NCI-H2081 (cell line): ENCODE results near the gene RBPMS2.

Source experiments
- DNase-seq, 2 experiments: peaks; one replicate each; lab custom pipeline; 2025; lab: John Stamatoyannopoulos, UW

Gene RBPMS2

GRCh38 chr15:64691896-64692565 lies 83.4 kb downstream of the RBPMS2 start:
- no peak for DNase-seq

- no peak for DNase-seq
Observed at GRCh38 chr15:64690578-64691296, 84.7 kb downstream of the RBPMS2 start.

GRCh38 chr15:64690008-64690407 lies 85.4 kb downstream of the RBPMS2 start:
- no peak for DNase-seq
